ENCODE measurements around the gene MAP2K4.

The MAP2K4 gene

GRCh38 chr17:12007466-12007865 lies 13.2 kb upstream of the MAP2K4 start:
- DNase-seq (ENCODE audit: low read depth): no peak
- no peak overlapping the region for H3K4me3 ChIP-seq (replicated peaks; ENCODE audit: low read depth, low read length)
- TF ChIP-seq, protein P1, sequence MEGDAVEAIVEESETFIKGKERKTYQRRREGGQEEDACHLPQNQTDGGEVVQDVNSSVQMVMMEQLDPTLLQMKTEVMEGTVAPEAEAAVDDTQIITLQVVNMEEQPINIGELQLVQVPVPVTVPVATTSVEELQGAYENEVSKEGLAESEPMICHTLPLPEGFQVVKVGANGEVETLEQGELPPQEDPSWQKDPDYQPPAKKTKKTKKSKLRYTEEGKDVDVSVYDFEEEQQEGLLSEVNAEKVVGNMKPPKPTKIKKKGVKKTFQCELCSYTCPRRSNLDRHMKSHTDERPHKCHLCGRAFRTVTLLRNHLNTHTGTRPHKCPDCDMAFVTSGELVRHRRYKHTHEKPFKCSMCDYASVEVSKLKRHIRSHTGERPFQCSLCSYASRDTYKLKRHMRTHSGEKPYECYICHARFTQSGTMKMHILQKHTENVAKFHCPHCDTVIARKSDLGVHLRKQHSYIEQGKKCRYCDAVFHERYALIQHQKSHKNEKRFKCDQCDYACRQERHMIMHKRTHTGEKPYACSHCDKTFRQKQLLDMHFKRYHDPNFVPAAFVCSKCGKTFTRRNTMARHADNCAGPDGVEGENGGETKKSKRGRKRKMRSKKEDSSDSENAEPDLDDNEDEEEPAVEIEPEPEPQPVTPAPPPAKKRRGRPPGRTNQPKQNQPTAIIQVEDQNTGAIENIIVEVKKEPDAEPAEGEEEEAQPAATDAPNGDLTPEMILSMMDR (IDR thresholded peaks at IDR 0.05; ENCODE audit: low read length, missing control alignments): no peak

GRCh38 chr17:12021623-12022140 lies 1.0 kb downstream of the MAP2K4 start:
- peak overlapping the region; percentile 63 for H3K4me3 ChIP-seq (replicated peaks; ENCODE audit: low read depth, low read length)
- TF ChIP-seq, protein P1 (IDR thresholded peaks at IDR 0.05; ENCODE audit: low read length, missing control alignments): no peak
- DNase-seq (ENCODE audit: low read depth): no peak

GRCh38 chr17:12022310-12022709 lies 1.6 kb downstream of the MAP2K4 start:
- TF ChIP-seq, protein P1 (IDR thresholded peaks at IDR 0.05; ENCODE audit: low read length, missing control alignments): no peak
- H3K4me3 ChIP-seq (replicated peaks; ENCODE audit: low read depth, low read length): peak overlapping the region; percentile 63
- DNase-seq (ENCODE audit: low read depth): no peak

- H3K4me3 ChIP-seq (replicated peaks; ENCODE audit: low read depth, low read length): no peak overlapping the region
- peak; percentile 66 for DNase-seq (ENCODE audit: low read depth)
- TF ChIP-seq, protein P1 (IDR thresholded peaks at IDR 0.05; ENCODE audit: low read length, missing control alignments): no peak
These were observed 3.6 kb downstream of the MAP2K4 start for GRCh38 chr17:12024327-12024726.

DNA sequence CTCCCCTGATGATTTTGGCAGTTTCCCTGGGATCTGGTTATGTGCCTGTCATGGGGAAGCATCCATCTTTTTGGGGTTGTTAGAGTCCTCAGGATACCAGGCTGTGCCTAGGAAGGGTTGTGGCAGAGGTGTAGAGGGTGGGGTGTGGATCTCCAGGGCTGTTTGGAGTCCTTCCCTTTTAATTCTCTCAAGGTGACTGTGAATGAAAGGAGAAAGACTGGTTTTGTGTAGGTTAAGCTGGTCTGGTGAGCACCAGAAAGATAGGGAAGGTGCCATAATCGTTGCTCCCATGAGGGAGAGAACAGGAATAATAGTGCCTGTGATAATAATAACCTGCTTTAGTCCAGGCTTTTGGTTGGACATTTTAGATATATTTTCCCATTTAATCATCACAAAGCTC lies 7.0 kb downstream of the MAP2K4 start:
- TF ChIP-seq, protein P1 (IDR thresholded peaks at IDR 0.05; ENCODE audit: low read length, missing control alignments): no peak

GRCh38 chr17:12028611-12029010 lies 7.9 kb downstream of the MAP2K4 start:
- H3K4me3 ChIP-seq (replicated peaks; ENCODE audit: low read depth, low read length): no peak overlapping the region
- DNase-seq (ENCODE audit: low read depth): no peak
- TF ChIP-seq, protein P1 (IDR thresholded peaks at IDR 0.05; ENCODE audit: low read length, missing control alignments): no peak

More for the DNA sequence above, 7.0 kb downstream of the MAP2K4 start:
- DNase-seq (ENCODE audit: low read depth): no peak
- H3K4me3 ChIP-seq (replicated peaks; ENCODE audit: low read depth, low read length): no peak overlapping the region

GRCh38 chr17:12034538-12034937 lies 13.9 kb downstream of the MAP2K4 start:
- TF ChIP-seq, protein P1 (IDR thresholded peaks at IDR 0.05; ENCODE audit: low read length, missing control alignments): no peak
- H3K4me3 ChIP-seq (replicated peaks; ENCODE audit: low read depth, low read length): no peak overlapping the region
- DNase-seq (ENCODE audit: low read depth): no peak

Measured in fibroblast of pulmonary artery (primary cell).